HepG2 (cell line): ENCODE measurements around the gene NPBWR2. TPM values are rescaled to one million over a fixed set of nuclear protein-coding genes. Genes with fewer than 3 reads are reported as not detected.

Experiments
- FOXO1 ChIP-seq: sonication (generic); formaldehyde crosslinking; IDR thresholded peaks from 2 replicates; pipeline ENCODE4 v1.4.0; 2020; ENCODE audit warnings: missing genetic modification reagents
- HOXA5 ChIP-seq: sonication (generic); formaldehyde crosslinking; IDR thresholded peaks from 2 replicates; pipeline ENCODE4 v1.4.0; 2020; ENCODE audit warnings: missing genetic modification reagents
- KDM1A ChIP-seq: IDR thresholded peaks from 2 replicates; pipeline ENCODE4 v1.6.1; 2016; ENCODE audit warnings: missing compliant biosample characterization
- PBX2 ChIP-seq: IDR thresholded peaks from 2 replicates; pipeline ENCODE4 v1.6.1; 2016; ENCODE audit warnings: control low read depth
- PCBP2 ChIP-seq: fragments of 200-400 bp; formaldehyde crosslinking; optimal IDR thresholded peaks from 2 replicates; pipeline ENCODE3; 2018; ENCODE audit warnings: low read length, low read depth; ENCODE audit not compliant: poor library complexity, severe bottlenecking
- SIX1 ChIP-seq: sonication (generic); formaldehyde crosslinking; IDR thresholded peaks from 2 replicates; pipeline ENCODE4 v1.4.0; 2020; ENCODE audit warnings: missing genetic modification reagents, borderline replicate concordance
- SMARCE1 ChIP-seq: fragments of 450-650 bp; IDR thresholded peaks from 2 replicates; pipeline ENCODE4 v1.6.1; 2017; ENCODE audit warnings: borderline replicate concordance
- SNAI1 ChIP-seq: sonication (generic); formaldehyde crosslinking; IDR thresholded peaks from 2 replicates; pipeline ENCODE4 v1.5.0; 2020; ENCODE audit warnings: mild to moderate bottlenecking, missing genetic modification reagents, borderline replicate concordance
- TERF1 ChIP-seq: sonication (generic); formaldehyde crosslinking; IDR thresholded peaks from 2 replicates; pipeline ENCODE4 v1.8.0; 2022; ENCODE audit warnings: mild to moderate bottlenecking, missing genetic modification reagents, moderate library complexity
- TFDP1 ChIP-seq: IDR thresholded peaks from 2 replicates; pipeline ENCODE4 v1.6.1; 2016; ENCODE audit warnings: missing compliant biosample characterization, missing genetic modification reagents, borderline replicate concordance
- WIZ ChIP-seq: sonication (generic); formaldehyde crosslinking; IDR thresholded peaks from 2 replicates; pipeline ENCODE4 v1.5.1; 2020; ENCODE audit warnings: mild to moderate bottlenecking, missing genetic modification reagents
- ZNF142 ChIP-seq: sonication (generic); formaldehyde crosslinking; IDR thresholded peaks from 2 replicates; pipeline ENCODE4 v1.4.0; 2020; ENCODE audit warnings: missing genetic modification reagents
- ZNF275 ChIP-seq: sonication (generic); formaldehyde crosslinking; IDR thresholded peaks from 2 replicates; pipeline ENCODE4 v1.8.0; 2022; ENCODE audit warnings: missing genetic modification reagents, mild to moderate bottlenecking, inconsistent platforms, borderline replicate concordance
- ZNF329 ChIP-seq: sonication (generic); formaldehyde crosslinking; IDR thresholded peaks from 2 replicates; pipeline ENCODE4 v1.9.0; 2021; ENCODE audit warnings: low read depth, mild to moderate bottlenecking, missing genetic modification reagents
- ZNF367 ChIP-seq: sonication (generic); formaldehyde crosslinking; IDR thresholded peaks from 2 replicates; pipeline ENCODE4 v1.4.0; 2020; ENCODE audit warnings: missing genetic modification reagents, borderline replicate concordance
- ZNF496 ChIP-seq: sonication (generic); formaldehyde crosslinking; IDR thresholded peaks from 2 replicates; pipeline ENCODE4 v1.8.1; 2023; ENCODE audit warnings: mild to moderate bottlenecking, moderate library complexity, missing genetic modification reagents; ENCODE audit not compliant: insufficient replicate concordance
- polyA plus RNA-seq, 8 experiments: library from polyadenylated mRNA; depleted of rRNA in 3 of 8; stranded (reverse) in 7 of 8; unstranded in 1 of 8; fragments of >200 nt; fragmentation: Illumina TruSeq in 4 of 8; extraction: Trizol in 4 of 8; gene quantifications; 2 replicates each; pipeline versions ENCODE4 v1.2.1 to v1.2.3, GENCODE V29; 2011 to 2016; ENCODE audit warnings: low read depth in 4 of 8, missing spikeins in 1 of 8, mixed read lengths in 1 of 8; ENCODE audit not compliant: insufficient read depth in 1 of 8
- total RNA-seq, 5 experiments: library from RNA; depleted of rRNA; stranded (reverse); fragments of >200 nt; fragmentation: Illumina TruSeq; extraction: Trizol; gene quantifications; 2 replicates each; pipeline ENCODE4 v1.2.3, GENCODE V29; 2016; ENCODE audit warnings: low read depth in 1 of 5
- TF ChIP-seq, protein P1 (sequence below): sonication (generic); formaldehyde crosslinking; IDR thresholded peaks from 2 replicates; pipeline ENCODE4 v1.5.0; 2020; ENCODE audit warnings: missing genetic modification reagents

NPBWR2 gene
- total and polyA plus RNA-seq, 2 of the 13 experiments (the other 11 are each of a cell fraction or from before 2014, with no cell fraction given): not detected

DNA sequence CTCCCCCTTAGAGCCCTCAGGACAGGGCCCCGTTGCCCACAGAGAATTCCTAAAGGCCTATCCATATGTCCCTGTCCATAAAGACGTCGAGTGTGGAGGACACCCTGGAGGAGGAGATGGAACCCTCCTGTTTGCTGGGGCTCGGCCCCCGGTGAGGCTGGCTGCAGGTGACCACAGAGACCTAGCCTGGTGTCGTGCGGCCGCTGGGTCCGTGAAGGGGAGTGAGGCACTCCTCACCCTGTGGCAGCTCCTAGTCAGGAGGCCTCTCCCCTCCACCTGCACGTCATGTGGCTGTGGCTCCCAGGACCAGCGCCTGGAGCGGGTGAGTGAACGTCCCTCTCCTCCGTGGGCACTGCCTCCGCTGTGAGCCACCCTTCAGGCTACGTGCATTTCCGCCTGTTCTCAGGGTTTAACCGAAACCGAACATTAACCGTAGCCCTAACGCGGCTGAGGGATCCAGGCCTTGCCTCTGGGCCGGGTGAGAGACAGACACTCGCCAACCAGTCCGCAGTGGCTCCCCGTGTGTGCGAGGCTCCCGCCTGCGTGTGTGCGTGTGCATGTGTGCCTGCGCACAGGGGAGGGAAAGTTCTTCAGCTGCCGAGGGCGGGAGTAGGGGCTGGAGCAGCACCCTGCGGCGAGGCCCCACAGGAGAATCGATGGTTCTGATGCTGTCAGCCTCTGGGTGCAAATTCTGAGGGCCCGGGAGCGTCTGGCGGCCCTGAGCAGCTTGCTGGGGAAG lies 50.3 kb downstream of the NPBWR2 start (continued):
- TF ChIP-seq TFDP1 (CRISPR knock-in tag) (peak; percentile 75; the same call in 1 of the 2 replicates), TERF1 (CRISPR knock-in tag) (no peak), ZNF496 (CRISPR knock-in tag) (no peak), ZNF367 (CRISPR knock-in tag) (no peak), SMARCE1 (no peak), PCBP2 (no peak), HOXA5 (CRISPR knock-in tag) (no peak; the same call in 1 of the 2 replicates), ZNF329 (CRISPR knock-in tag) (peak; percentile 84), SNAI1 (CRISPR knock-in tag) (peak; percentile 61; the same call in 1 of the 2 replicates), ZNF275 (CRISPR knock-in tag) (no peak), FOXO1 (no peak), WIZ (CRISPR knock-in tag) (peak; percentile 69; the same call in 1 of the 2 replicates), PBX2 (CRISPR knock-in tag) (no peak), KDM1A (CRISPR knock-in tag) (no peak), ZNF142 (no peak), SIX1 (CRISPR knock-in tag) (no peak)
- TF ChIP-seq, protein P1, sequence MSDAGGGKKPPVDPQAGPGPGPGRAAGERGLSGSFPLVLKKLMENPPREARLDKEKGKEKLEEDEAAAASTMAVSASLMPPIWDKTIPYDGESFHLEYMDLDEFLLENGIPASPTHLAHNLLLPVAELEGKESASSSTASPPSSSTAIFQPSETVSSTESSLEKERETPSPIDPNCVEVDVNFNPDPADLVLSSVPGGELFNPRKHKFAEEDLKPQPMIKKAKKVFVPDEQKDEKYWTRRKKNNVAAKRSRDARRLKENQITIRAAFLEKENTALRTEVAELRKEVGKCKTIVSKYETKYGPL (CRISPR knock-in tag): no peak
